Measurements from ENCODE around the gene TBC1D2B.

Gene TBC1D2B

DNA sequence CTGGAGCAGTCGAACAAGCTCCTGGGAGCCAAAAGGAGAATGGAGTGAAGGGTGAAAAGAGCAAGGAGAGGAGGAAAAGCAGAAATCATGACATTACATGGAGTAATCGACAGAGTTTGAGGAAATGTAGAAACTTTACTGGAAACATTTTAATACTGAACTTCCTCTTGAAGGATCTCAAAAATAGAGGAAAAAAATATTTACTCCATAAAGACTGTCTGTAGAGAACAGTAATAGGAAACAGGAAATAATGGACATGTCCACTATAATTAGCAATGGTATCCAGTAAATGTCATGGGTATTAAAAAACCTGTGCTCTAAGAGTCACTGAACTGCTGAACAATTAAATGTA is 53.0 kb downstream of the TBC1D2B start:
- no peak for DNase-seq

DNA sequence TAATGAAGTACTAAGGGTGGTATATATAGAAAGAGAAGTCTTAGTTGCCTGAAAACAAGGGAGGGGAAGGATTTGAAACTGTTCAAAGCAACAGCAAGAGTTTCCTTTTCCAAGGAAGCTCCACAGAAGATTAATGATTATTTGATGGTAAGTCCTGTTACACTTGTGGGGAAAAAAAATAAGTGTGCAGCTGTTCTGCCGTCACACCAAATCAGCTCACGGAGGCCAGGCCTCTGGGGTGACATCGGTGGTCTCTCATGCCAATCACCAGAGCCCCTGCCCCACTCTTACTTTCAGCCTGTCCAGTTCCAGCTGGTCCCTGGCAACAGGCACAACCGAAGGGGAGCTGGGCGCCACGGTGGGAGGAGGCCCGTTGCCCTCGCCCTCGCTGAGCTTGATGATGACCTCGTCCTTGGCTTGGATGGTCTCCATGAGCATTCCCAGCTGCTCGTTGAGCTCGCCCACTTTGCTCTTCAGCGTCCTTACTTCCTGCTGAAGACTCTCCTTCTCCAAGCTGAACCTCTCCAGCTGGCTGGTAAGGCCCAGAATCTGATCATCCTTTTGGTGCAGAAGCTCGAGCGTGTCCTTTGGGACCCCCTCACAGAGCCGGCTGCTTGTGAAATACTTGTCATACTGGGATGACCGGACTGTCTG is 53.5 kb downstream of the TBC1D2B start:
- DNase-seq: no peak

GRCh38 chr15:78023081-78023665 is 54.3 kb downstream of the TBC1D2B start:
- no peak for DNase-seq

DNA sequence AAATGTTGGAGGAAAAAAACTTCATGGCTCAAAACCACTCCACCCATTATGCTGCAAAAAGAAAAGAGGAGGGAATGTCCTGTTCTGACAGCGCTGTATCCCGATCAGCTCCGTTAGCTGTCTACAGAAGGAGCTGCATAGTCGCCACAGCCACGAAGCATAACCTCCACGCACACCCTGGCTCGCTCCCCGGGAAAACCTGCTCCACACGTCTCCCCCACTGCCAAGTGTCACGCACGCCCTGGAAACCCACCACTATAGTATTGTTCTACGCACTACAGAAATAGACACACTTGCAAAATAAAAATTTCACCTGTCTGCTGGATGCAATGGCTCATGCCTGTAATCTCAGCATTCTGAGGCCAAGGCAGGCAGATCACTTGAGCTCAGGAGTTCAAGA is 55.8 kb downstream of the TBC1D2B start:
- no peak for DNase-seq

DNA sequence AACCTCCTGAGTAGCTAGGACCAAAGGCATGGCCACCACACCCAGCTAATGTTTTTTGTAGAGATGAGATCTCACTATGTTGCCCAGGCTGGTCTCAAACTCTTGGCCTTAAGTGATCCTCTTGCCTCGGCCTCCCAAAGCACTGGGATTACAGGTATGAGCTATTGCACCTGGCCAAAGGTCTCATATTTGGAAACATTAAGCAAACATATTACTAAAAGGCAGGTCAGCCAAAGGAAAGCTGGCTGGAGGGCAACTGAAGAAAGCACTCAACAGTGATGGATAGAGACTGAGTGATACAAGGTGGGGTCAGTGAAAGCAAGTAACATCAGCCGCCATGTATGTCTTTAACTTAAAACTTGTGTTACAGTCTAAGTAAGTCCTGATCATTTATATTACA is 57.5 kb downstream of the TBC1D2B start:
- DNase-seq: no peak

GRCh38 chr15:78018946-78019644 is 58.4 kb downstream of the TBC1D2B start:
- DNase-seq: no peak

DNA sequence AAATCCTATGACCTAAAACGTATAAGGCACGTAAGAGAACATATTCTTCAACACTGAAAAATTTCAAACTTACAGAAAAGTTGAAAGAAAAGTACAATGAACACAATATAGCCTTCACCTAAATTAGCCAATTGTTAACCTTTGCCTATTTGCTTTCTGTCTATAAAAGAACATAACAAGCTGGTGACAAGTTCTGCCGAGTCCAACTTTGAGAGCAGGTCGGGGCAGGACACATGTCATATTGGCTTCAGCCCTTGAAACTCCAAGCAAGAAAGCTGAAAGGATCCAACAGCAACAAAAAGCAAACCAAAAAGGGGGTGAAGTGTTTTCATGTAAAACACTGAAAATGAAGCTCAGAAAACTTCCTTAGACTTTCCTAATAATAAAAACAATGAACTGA is 59.1 kb downstream of the TBC1D2B start:
- DNase-seq: no peak

- no peak for DNase-seq
These were observed 60.7 kb downstream of the TBC1D2B start for GRCh38 chr15:78016860-78017259.

DNA sequence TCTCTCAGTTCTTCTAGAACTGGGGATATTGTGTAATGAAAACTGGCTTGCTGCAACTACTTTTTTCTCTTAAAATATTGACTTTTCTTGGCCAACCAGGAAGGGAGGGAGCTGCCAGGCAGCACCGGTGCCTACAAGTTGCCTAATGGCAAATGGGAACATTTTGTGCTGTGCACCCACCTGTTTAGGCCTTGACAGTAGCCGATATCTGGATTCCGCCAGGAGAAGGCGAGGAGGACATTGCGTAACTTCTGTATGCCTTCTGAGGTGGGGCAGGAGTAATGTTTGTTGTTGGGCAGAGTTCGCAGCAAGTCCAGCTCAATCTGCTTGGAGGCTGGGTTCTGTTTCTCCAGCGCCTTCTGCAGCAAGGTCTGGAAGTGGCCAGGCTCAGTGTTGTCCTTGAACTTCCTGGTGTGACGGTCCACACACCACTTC is 64.9 kb downstream of the TBC1D2B start:
- no peak for DNase-seq

- DNase-seq: no peak
These were observed 67.4 kb downstream of the TBC1D2B start for GRCh38 chr15:78010067-78010466.

GRCh38 chr15:78007964-78008886 is 69.3 kb downstream of the TBC1D2B start:
- no peak for DNase-seq

DNA sequence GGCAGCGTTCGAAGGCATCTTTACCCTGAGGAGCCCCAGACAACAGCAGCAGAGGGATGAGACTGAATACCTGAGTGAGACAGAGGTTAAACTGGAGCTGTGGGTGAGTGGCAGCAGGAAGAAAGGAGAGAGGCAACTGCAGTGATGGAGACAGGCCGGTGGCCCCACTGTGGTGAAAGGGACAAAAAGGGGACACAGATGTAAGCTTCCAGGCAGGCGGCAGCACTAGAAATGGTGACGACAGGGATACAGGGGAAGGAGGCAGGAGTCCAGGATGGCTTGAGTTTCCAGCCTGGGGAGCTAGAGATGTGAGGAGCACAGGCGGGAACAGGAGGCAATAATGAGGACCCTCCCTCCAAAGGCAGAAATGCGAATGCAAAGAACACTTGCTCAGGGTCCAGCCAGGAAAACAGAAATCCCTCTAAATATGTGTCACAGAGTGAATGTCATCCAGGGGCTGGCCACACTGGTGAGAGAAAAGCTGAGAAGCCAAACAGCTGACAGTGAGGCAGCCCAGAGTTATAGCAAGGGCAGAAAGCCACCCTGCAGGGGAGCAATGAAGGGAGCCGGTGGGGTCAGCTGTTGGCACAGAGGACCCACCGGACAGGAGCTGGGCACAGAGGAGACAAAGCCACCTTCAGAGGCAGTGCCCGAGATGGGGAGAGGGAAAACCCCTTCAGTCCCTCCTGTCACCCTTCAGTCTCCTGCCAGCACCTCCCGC is 70.1 kb downstream of the TBC1D2B start:
- DNase-seq: no peak

GRCh38 chr15:78006567-78007205 is 70.8 kb downstream of the TBC1D2B start:
- DNase-seq: no peak

DNA sequence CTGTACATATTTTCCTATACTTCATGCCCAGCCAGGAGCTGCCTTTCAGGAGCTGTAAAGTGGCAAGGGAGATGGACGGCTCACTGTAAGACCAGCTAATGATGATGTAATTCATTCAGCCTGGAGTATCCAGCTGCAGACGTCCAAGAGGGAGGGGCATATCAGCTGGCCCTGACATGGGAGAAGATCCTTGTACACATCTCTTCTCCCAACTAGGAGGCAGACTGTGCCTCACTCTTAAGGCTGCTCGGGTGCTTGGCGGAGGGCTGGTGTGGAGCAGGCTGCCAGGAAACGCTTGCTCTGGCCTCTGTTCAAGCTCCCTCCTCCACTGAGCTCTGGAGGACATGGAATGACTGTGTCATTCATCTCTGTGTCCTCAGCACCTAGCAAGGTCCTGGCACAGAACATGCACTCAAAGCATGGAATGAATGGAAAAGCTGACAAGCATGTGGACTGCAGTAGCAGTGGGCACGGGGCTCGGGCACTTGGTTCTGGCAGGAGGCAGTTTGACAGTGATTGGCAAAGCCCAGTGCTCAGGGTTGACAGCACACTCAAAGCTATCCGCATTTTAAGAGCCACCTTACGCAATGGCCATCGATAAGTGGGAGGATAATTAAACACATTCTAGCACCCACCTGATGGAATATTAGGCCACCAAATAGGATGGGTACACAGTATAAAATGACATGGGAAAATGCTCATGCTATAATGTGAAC is 72.4 kb downstream of the TBC1D2B start:
- DNase-seq: no peak

DNA sequence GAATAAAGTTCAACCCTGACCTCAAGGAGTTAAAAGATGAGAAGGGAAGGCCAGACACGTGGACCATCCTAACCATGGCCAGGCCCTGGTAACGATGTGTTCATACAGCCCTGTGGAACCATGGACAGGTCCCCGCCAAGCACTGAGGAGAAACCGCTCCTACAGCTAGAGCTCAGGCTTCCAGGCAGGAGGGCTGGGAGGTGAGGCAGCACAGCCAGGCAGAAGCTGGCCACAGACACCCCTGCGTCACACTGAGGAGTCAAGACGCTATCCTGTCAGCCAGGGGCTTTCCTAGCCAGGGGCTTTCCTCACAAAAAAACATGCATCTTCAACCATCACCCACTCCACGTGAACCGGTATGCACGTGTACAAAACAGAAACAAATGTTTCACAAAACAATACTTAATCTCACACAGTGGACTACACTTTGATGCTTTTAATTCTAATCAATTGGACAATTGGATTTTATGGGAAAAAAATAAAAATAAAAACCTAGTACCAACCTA is 73.2 kb downstream of the TBC1D2B start:
- DNase-seq: no peak

DNA sequence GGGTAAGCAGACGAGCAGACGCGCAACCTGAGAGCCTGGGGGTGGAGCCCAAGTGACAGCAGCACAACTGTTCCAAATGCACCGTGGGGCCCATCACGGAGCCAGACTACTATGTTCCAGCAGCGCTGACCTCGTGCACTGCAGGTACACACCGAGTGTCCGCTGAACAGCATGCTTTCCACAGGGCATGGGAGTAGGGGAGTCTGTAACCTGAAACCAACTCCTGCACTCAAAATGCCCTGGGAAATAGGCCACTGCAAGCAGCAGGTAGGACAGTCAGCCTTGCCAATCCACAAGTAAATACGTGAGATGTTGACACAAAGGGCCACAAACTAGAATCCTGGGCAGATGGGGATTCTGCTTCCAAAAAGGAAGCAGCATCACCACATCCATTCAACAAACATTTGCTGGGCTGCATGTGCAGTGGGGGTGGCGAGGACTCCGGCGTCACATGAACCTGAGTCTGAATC is 73.9 kb downstream of the TBC1D2B start:
- DNase-seq: no peak

- DNase-seq: no peak
These were observed 74.5 kb downstream of the TBC1D2B start for GRCh38 chr15:78002996-78003395.

DNA sequence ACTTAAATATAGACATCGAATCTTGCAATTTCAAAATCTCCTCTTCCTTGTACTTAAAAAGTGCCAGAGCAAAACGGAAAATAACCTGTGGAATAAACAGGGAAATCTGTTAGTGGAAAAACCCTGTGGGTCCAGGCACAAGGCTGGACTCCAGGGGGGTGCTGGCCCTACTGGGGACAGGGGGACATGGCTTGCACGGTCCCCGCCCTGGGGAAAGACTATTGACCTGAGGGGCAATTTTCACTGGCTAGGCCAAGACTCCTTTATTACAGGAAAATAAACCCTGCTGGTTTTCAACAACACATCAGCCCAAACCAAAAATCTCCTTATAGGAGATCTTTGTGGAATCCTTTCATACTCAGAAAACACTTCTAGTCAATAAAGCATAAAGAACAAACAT is 75.9 kb downstream of the TBC1D2B start:
- no peak for DNase-seq

DNA sequence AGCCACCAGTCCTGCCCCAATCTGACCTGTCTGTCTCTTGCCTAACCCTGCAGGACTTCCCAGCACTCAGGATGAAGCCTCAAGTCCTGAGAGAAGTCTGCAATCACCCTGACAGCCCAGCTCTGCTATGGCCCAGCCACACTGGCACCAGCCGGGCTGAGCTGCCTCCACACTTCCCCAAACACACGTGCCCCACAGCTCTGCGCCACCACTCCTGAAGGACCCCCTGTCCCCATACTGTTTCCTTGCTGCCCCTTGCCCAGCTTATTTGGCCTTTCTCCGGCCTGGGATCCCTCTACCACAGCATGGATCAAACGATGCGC is 76.6 kb downstream of the TBC1D2B start:
- no peak for DNase-seq

DNA sequence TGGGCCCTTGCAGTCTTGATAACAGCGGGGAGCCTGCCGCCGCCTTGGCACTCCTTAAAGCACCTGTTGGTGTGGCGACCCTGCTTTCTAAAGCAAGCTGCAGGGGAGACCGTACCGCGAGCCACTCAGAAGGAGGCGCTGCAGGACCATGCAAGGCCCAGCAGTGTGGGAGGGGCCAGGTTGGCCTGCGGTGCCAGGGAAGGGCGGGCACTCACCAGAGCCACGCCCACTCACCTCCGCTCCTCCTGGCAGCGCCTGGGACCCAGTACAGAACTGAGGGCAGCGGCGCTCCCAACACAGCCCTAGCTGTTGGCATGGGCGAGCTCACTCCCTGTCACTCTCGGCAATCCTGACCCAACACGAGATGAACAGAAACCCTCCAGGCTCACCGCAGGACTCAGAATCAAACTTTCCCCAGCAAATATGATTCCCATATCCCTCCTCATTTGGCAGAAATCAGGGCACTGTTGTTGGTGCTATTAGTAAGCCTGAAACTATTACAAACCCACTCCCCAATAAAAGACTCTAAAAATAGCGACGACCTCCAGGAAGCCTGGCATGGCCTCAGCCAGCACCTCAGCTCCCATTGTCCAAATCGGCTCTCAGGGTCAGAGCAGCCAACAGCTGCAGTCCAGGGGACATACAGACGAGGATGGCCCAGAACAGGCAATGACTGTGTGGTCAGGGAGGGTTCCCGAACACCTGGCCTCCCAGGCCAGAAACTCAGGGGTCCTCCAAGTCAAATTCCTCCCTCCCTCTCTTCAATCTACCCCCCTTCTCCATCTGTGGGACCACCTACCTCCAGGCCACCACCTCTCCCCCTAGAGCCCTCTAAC is 77.2 kb downstream of the TBC1D2B start:
- DNase-seq: peak; percentile 86

Data from CD4-positive, alpha-beta T cell treated with Interleukin-6 for 4 hours (primary cell).